ENCODE results near the gene TFEB.

The TFEB gene

DNA sequence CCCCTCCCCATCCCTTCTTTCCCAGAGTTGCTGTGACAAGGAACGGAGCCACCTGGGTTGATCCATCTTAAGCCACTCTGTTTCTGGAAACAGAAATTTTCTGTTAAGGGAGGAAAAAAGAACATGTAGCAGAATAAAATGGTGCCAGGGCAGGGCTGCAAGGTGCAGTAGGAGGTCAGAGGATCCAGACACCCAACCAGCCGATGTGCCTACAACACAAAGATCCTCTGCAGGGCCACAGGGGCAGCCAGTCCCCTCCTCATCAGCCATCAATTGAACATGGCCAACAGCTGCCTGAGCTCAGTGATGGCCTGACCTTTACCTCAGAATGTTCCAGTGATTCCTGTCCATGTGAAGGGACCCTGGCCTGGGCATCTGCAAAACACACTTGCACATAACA lies 85.3 kb downstream of the TFEB start:
- no peak for DNase-seq

- DNase-seq = no peak
Observed at GRCh38 chr6:41649596-41649995, 85.8 kb downstream of the TFEB start.

DNA sequence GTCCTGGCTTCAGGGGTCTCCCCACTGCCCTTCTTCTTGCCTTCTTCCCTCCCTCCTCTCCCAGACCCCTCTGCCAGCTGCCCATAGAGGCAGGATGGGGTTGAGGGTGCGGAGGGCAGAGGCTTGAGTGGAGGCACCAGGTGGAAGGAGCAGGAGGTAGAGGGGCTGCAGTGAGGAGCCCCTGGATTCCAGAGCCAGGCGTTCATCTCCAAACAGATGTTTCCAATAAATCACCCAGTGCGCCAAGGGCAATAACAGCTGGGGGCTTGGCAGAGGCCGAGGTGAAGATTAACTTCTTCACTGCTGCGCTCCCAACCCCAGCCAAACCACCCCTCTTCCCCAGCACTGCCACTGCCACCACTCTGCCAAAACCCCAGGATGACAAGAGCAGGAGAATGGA lies 86.5 kb downstream of the TFEB start:
- DNase-seq = no peak

DNA sequence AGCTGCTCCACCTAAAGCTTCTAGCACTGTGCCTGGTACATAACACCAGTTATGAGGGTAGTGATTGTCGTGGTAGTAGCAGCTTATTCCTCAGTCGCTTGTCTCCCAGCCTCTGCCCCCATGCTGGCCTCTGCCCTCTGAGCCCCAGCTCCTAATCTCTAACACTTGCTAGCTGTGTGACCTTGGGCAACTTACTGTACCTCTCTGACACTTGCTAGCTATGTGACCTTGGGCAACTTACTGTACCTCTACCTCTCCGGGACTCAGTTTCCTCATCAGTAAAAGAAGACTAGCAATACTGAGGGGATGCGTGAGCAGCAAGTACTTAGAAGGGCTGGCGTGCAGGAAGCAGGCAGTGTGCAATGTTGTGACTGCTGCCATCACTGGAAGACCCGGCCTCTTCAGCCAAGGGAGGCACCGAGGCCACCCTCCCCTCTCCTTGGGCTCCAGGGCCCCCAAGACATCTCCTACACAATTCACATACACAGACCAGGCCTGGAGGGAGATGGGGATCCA lies 87.3 kb downstream of the TFEB start:
- DNase-seq = no peak

- no peak for DNase-seq
Observed at GRCh38 chr6:41647061-41647511, 88.3 kb downstream of the TFEB start.

DNA sequence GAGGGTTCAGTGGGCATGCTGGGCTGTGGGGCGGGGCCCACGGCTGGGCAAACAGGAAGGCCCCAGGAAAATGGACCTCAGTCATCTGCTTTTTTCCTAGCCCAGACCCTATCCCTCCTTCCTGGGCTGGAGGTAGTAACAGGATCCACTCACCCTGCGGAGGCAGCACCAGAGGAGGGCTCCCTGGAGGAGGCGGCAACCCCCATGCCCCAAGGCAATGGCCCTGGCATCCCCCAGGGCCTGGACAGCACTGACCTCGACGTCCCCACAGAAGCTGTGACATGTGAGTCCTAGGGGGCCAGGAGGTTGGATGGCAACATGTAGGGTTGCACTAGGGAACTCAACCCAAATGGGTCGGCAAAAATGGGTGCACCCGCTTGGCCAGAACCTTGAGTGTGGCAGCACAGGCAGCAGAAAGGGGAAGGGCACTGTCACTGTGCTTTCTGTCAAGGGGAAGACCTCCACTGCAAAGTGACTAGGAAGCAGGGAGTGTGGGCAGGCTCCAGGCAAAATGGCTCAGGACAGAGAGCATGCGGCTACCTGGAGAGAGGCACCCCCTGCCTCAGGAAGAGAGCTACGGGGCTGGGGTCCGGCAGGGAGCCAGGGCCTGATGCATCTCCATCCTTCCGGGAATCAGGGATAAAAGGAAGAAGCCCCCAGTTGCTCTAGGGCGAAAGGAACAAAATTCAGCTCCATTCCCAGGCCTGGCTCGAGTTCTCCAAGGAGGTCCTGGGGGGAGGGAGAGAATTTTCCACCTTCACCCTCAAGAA lies 89.2 kb downstream of the TFEB start:
- DNase-seq = no peak

GRCh38 chr6:41645007-41645618 lies 90.3 kb downstream of the TFEB start:
- no peak for DNase-seq

DNA sequence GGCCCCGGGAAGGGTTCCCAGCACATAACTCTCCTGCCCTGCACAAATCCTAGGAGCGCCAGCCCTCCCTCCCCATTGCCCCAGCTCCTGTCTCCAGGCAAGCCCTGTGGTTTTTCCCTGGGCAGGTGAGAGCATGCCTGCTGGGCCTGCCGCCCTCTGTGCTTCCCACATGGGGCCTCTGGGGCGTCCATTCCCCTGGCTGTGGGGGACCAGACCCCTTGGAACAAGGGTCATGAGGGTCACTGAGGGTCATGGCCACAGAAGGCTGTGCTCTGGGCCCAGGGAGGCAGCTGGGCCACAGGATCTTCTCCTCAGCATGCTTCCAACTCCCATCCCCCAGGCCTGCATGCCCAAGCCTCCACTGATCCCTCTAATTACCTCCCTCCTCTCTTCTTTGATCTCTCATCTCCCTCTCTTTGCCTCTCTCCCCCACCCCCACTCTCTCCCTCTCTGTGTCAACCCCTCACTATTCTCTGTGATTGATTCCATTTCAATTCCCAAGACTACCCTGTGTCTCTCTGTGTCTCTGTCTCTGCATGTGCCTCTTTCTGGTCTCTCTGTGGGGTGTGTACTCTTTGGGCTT lies 91.0 kb downstream of the TFEB start:
- DNase-seq = no peak

DNA sequence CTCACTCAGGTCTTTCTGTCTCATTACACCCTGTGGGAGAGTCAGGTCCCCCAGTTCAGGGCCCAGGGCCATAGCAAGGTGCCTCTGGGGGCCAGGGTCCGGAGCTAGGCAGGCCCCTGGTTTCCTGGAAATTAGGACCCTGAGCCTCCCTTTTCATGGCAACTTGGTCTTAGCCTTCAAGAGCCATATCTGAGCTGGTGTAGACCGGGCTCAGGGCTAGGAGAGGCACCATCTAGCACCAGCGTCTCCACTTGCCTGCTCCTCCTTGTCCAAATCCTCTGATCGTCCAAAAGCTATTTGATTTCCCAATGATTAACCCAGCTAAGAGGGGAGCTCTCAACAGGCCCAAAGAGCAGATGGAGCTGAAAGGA lies 91.5 kb downstream of the TFEB start:
- no peak for DNase-seq

DNA sequence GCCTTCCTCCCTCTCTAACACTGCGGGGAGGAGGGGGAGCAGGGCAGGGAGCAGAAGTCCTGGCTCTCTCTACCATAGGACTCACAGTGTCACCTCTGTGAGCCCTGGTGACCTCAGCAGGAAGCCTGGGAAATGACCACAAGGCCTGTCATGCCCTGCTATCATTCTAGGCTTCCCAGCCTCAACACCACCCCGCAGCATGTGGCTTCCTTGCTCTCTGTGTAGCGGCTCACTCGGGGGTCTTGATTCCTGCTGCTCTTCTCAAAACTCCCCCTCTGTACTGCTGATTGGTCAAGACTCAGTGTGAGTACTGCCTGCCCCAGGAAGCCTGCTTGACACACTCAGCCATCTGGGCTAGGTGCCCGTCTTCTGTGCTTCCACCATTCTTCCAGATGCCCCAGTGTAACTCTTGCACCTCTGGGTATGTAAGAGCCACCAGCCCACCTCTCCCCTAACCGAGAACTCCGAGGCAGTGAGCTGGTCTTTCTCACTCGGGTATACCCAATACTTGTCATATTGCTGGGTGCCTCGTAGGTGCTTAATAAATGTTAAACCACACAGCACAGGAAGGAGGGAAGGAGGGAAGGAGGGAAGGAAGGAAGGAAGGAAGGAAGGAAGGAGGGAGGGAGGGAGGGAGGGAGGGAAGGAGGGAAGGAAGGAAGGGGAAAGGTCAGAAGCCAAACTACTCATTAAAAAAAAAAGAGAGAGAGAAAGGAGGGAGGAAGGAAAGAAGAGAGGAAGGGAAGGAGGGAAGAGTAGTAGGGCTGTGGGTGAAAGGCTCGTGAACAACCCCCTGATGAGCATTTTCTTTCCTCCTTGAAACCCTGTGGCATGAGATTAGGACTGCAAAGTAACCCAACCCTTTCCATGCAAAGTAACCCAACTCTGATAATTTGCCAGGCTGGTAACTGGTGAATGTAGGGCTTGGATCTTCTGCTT lies 92.2 kb downstream of the TFEB start:
- no peak for DNase-seq

- DNase-seq = no peak
Observed at GRCh38 chr6:41642090-41642959, 93.1 kb downstream of the TFEB start.

GRCh38 chr6:41641352-41641925 lies 94.0 kb downstream of the TFEB start:
- no peak for DNase-seq

- no peak for DNase-seq
Observed at GRCh38 chr6:41640426-41640825, 95.0 kb downstream of the TFEB start.

DNA sequence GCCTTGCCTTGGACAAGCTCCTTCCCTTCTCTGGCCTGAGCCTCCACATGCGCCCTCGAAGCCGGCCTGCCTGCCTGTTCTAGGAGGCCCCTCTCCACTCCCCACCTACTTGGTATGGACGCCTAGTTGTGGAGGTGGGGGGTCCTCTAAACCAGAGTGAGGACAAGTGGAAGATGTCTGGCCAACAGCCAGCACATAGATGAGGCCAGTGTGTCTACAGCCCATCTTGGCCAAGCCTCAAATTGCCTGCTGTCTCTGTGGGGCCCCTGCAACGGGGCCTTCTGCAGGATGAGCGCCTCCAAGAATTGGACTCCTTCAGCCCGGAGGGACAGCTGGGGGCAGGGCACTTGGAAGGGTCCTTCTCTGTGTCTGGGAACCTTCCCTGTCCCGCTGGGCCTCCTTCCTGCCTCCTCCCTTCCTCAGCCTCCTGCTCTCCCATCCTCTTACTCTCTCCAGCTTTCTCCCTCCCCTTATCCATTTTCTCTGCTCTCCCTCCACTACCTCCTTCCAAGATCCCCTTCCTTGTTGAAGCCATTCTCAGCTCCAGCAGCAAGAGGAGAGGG lies 95.5 kb downstream of the TFEB start:
- no peak for DNase-seq

- DNase-seq = no peak
Observed at GRCh38 chr6:41638935-41639808, 96.2 kb downstream of the TFEB start.

DNA sequence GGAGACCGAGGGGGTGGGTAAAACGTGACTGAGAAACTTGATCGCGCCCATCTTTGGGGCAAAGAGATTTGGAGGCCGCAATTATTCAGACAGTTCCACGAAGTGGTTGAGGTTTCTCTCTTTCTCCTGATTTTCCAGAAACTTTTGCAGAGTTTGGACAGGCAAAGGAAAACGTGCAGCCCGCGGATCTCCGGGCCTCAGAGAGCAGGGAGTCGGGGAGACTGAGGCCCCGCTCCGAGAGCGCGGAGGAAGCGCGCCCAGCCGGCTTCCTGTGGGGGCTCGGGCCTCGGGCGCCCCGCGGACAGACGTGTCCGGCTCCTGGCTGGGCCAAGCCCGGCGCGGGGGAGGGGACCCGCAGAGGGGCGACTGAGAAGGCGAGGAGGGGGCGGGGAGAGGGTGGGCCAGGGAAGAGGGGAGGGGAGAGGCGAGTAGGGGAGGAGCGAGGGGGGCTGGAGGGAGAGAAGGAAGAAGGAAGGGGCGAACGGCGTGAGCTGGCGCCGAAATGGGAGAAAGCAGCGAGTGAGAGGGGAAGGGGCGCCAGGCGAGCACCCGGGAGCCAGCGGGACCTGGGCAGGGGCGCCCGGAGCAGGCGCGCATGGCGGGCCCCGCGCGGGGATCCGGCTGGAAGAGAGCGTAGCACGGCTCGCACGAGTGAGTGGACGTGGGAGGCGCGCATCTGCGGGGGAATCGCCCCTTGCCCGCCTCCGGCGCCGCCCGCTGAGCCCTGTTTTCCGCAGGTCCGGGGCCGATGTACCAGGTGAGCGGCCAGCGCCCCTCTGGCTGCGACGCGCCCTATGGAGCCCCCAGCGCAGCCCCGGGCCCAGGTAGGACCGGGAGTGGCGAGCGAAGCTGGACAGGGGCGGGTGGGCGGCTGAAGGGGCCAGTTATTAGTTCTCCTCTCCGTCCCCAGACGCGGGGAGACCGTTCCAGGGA lies 97.1 kb downstream of the TFEB start, which contains the start of gene MDFI:
Gene MDFI, plus strand, starts transcription at position 467 of the 933 bp plus-strand sequence. Its CDS starts 282 bp downstream, at position 749.
- no peak for DNase-seq

DNA sequence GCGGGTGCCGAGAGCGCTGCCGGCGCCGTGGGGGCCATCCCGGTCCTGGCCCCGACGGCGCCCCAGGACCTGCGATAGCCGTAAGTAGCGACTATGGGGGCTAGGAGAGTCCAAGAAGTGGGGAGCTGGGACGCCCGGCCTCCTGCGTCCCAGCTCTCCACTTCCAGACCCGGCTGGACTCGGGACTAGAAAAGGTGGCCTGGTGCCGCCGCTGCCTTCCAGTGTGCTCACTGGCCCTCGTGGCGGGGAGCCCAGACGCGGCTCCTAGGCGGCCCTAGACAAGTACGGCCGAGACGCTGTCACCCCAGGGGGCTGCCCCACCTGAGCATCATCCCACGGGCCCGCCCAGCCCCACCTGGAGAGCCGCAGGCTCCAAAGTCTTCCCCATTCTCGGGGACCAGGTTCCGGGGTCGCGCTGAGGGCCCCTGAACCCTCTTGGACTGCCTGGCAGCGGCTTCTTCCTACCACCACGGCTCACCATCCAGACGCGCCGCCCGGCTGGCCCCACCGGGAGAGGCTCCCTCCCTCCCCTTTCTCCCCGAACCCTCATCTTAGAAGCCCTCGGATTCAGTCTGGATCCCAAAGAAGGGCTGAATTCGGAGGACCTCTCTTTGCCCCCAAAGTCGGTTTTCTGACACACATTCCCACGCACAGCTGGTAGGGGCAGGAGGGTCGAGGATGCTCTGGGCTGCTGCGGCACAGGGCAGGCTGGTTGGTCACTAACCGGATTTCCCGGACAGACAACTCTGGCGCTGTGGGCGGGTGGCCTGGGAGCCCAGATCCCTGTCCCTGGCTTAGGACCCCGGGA lies 98.0 kb downstream of the TFEB start:
- no peak for DNase-seq

- DNase-seq = no peak
Observed at GRCh38 chr6:41636833-41637193, 98.6 kb downstream of the TFEB start.

Data from CD4-positive, alpha-beta T cell treated with Interleukin-6 for 4 hours (primary cell).